ENCODE results near the gene PIANP. TPM values are rescaled to one million over a fixed set of nuclear protein-coding genes. Genes with fewer than 3 reads are reported as not detected.
A peak's percentile ranks its signal among the peaks of the same experiment; 100 is the strongest.
"Not testable (repeated sequence)": the region's sequence is repeated elsewhere in the genome, so short reads cannot be mapped to it uniquely, and the experiment has no call there.

PIANP gene
- total RNA-seq (1 to 10 TPM; 1.3 to 1.9 TPM), total RNA-seq (0 to 0.23 reads per million in 2 donors)

GRCh38 chr12:6700646-6701051 is at the start of gene PIANP:
Gene PIANP, minus strand, starts transcription at chr12:6700815. Its CDS starts 2,754 bp downstream, at chr12:6698061.
- H3K4me3 Mint-ChIP-seq = peak within 1 kb of the TSS; percentile 90
- peak within 1 kb of the TSS; percentile 83 for H3K27ac Mint-ChIP-seq
- peaks cover 52% of the 10 kb centered on the region for H3K27me3 Mint-ChIP-seq
- peak; percentile 29 to 53 (median 33) for DNase-seq
- H3K9me3 ChIP-seq (ENCODE audit: control insufficient read depth, low read length, poor library complexity, severe bottlenecking) = no peaks in the 10 kb centered on the region
- peak; percentile 85 for ATAC-seq
- H3K36me3 Mint-ChIP-seq (ENCODE audit: low read depth) = peaks cover 12% of the 10 kb centered on the region
- peaks cover 33% of the 10 kb centered on the region for H3K4me1 Mint-ChIP-seq

GRCh38 chr12:6748761-6749160 is 48.1 kb upstream of the PIANP start:
- ATAC-seq = no peak
- H3K36me3 Mint-ChIP-seq (ENCODE audit: low read depth) = peaks cover 12% of the 10 kb centered on the region
- DNase-seq = no peak
- H3K4me3 Mint-ChIP-seq = no peak overlapping the region
- no peaks in the 10 kb centered on the region for H3K9me3 ChIP-seq (ENCODE audit: control insufficient read depth, low read length, poor library complexity, severe bottlenecking)
- peaks cover 32% of the 10 kb centered on the region for H3K4me1 Mint-ChIP-seq
- H3K27me3 Mint-ChIP-seq = no peaks in the 10 kb centered on the region
- H3K27ac Mint-ChIP-seq = peak overlapping the region; percentile 63

GRCh38 chr12:6747216-6747615 is 46.6 kb upstream of the PIANP start:
- no peaks in the 10 kb centered on the region for H3K27me3 Mint-ChIP-seq
- ATAC-seq = no peak
- H3K27ac Mint-ChIP-seq = peak overlapping the region; percentile 63
- peaks cover 19% of the 10 kb centered on the region for H3K4me1 Mint-ChIP-seq
- no peaks in the 10 kb centered on the region for H3K9me3 ChIP-seq (ENCODE audit: control insufficient read depth, low read length, poor library complexity, severe bottlenecking)
- peaks cover 12% of the 10 kb centered on the region for H3K36me3 Mint-ChIP-seq (ENCODE audit: low read depth)
- DNase-seq = no peak
- H3K4me3 Mint-ChIP-seq = no peak overlapping the region

DNA sequence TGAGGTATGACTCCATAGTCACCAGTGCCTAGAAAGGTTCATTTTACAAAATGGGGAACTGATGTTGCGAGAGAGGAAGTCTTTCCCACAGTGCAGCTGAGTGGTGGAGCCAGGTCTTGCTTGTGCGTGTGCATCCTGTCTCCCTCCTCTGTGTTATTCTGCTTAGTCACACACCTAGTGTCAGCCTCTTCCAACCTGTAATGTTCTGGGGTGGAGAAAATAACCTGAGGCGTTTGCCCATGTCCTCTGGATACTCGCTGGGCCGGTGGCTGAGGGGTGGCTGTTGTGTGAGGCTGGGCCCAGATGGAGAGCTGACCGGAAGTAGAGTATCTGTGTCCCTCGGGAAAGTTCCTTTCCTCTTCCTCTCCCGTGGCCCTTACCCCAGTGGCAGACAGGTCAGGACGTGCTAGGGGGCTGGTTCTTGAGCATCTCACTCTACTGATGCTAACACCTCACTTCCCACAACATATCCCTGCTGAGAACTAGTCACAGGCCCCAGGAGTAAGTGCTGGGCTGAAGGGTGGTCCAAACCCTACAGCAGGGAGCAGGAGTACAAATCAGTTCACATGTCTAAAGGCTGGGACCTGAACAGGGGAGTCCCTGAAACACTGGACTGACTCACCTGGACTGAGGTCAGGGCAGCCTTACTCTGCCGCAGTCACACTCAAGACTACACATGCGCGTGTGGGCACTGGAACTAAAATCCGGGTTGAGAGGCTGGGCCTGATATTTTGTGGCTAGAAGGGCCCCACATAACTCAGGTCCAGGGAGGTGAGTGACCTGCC is 45.3 kb upstream of the PIANP start:
- H3K9me3 ChIP-seq (ENCODE audit: control insufficient read depth, low read length, poor library complexity, severe bottlenecking) = no peaks in the 10 kb centered on the region
- H3K4me3 Mint-ChIP-seq = no peak overlapping the region
- no peaks in the 10 kb centered on the region for H3K27me3 Mint-ChIP-seq
- peak overlapping the region; percentile 94 for H3K27ac Mint-ChIP-seq
- H3K36me3 Mint-ChIP-seq (ENCODE audit: low read depth) = peaks cover 12% of the 10 kb centered on the region
- DNase-seq (no peak), ATAC-seq (peak; percentile 85)
- H3K4me1 Mint-ChIP-seq = peaks cover 13% of the 10 kb centered on the region

GRCh38 chr12:6743300-6743699 is 42.7 kb upstream of the PIANP start:
- H3K27ac Mint-ChIP-seq, ATAC-seq: not testable (repeated sequence)
- H3K4me1 Mint-ChIP-seq = peaks cover 11% of the 10 kb centered on the region

GRCh38 chr12:6742834-6743233 is 42.2 kb upstream of the PIANP start:
- H3K4me3 Mint-ChIP-seq = no peak overlapping the region
- DNase-seq = no peak
- H3K27ac Mint-ChIP-seq = no peak overlapping the region
- H3K36me3 Mint-ChIP-seq (ENCODE audit: low read depth) = peaks cover 4% of the 10 kb centered on the region
- no peak for ATAC-seq
- no peaks in the 10 kb centered on the region for H3K27me3 Mint-ChIP-seq
- no peaks in the 10 kb centered on the region for H3K9me3 ChIP-seq (ENCODE audit: control insufficient read depth, low read length, poor library complexity, severe bottlenecking)
- H3K4me1 Mint-ChIP-seq = peaks cover 11% of the 10 kb centered on the region

More at GRCh38 chr12:6743300-6743699, 42.7 kb upstream of the PIANP start:
- not testable (repeated sequence) for H3K36me3 Mint-ChIP-seq (ENCODE audit: low read depth); H3K9me3 ChIP-seq (ENCODE audit: control insufficient read depth, low read length, poor library complexity, severe bottlenecking); DNase-seq; H3K4me3 Mint-ChIP-seq; H3K27me3 Mint-ChIP-seq

GRCh38 chr12:6742080-6742479 is 41.5 kb upstream of the PIANP start:
- peak overlapping the region; percentile 34 for H3K4me3 Mint-ChIP-seq
- not testable (repeated sequence) for H3K9me3 ChIP-seq (ENCODE audit: control insufficient read depth, low read length, poor library complexity, severe bottlenecking); H3K27me3 Mint-ChIP-seq; ATAC-seq; DNase-seq; H3K4me1 Mint-ChIP-seq; H3K27ac Mint-ChIP-seq; H3K36me3 Mint-ChIP-seq (ENCODE audit: low read depth)

DNA sequence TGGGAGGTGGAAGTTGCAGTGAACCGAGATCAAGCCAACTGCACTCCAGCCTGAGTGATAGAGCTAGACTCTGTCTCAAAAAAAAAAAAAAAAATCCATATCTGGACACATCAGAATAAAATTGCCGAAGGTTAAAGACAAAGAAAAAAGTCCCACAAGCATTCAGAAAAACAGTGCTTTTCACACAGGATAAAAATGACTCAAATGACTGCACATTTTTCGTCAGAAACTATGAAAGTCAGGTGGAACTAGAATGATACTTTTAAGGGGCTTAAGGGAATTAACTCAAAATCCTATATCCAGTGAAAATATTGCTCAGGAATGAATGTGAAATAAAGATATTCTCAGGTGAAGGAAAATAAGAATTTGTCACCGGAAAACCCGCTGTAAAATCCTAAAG is 36.1 kb upstream of the PIANP start:
- H3K27me3 Mint-ChIP-seq = no peaks in the 10 kb centered on the region
- no peak overlapping the region for H3K4me3 Mint-ChIP-seq
- ATAC-seq (no peak), DNase-seq (no peak)
- H3K36me3 Mint-ChIP-seq (ENCODE audit: low read depth) = no peaks in the 10 kb centered on the region
- no peaks in the 10 kb centered on the region for H3K9me3 ChIP-seq (ENCODE audit: control insufficient read depth, low read length, poor library complexity, severe bottlenecking)
- no peak overlapping the region for H3K27ac Mint-ChIP-seq
- peaks cover 4% of the 10 kb centered on the region for H3K4me1 Mint-ChIP-seq

GRCh38 chr12:6735448-6736191 is 35.0 kb upstream of the PIANP start:
- DNase-seq = no peak
- Mint-ChIP-seq H3K27me3 (no peaks in the 10 kb centered on the region), H3K36me3 (ENCODE audit: low read depth) (peaks cover 5% of the 10 kb centered on the region), H3K4me1 (peaks cover 4% of the 10 kb centered on the region), H3K4me3 (no peak overlapping the region), H3K27ac (no peak overlapping the region)
- H3K9me3 ChIP-seq (ENCODE audit: control insufficient read depth, low read length, poor library complexity, severe bottlenecking) = no peaks in the 10 kb centered on the region
- peak; percentile 58 for ATAC-seq

DNA sequence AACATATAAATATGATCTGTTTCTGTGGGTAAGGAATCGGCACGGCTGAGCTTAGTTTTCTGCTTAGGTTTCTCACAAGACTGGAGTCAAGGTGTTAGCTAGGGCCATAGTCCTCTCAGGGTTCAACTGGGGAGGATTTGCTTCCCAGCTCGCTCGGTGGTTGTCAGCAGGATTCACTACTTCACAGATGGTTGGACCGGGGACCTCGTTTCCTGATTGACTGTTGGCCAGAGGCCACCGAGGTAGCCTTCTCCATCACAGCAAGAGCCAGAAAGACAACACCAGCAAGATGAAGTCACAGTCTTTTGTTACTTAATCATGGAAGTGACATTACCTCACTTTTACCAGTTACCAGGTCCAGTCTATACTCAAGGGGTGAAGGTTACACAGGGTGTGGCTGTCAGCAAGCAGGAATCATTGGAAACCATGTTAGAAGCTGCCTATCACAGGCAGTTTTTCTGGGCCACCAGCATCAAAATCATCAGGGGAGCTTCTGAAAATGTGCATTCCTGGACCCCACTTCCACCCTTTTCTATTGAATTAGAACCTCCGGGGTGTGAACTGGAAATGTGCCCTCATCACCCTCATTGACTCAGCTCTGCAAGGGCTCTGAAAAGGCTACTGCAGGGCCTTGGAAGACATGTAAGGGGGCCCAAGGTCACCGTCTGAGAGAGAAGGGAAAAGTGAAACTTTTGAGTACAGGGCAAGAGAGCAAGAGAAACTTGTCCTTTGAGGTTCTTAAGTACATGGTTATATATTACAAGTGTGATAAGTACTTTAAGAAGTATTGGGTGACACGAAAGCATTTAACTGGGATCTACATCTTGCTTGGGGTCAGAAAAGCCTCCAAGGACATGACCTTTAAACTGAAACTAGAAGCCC is 34.1 kb upstream of the PIANP start:
- Mint-ChIP-seq H3K4me1 (peaks cover 4% of the 10 kb centered on the region), H3K27me3 (no peaks in the 10 kb centered on the region), H3K4me3 (no peak overlapping the region), H3K36me3 (ENCODE audit: low read depth) (peaks cover 5% of the 10 kb centered on the region), H3K27ac (no peak overlapping the region)
- H3K9me3 ChIP-seq (ENCODE audit: control insufficient read depth, low read length, poor library complexity, severe bottlenecking) = no peaks in the 10 kb centered on the region
- no peak for DNase-seq
- ATAC-seq = no peak

DNA sequence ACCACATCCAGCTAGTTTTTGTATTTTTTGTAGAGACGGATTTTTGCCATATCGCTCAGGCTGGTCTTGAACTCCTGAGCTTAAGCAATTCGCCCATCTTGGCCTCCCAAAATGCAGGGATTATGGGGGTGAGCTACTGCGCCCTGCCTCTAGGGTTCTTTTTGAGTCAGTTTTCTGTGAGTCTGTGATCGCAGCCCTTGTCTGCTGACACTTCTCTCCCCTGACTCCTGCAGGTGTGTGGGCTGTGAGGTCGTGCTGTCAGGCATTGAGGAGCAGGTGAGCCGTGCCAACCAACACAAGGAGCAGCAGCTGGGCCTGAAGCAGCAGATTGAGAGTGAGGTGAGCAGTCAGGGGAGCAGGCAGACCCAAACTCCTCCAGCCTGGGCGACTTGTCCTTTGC is 29.6 kb upstream of the PIANP start:
- DNase-seq = no peak
- Mint-ChIP-seq H3K4me3 (no peak overlapping the region), H3K4me1 (peaks cover 11% of the 10 kb centered on the region), H3K36me3 (ENCODE audit: low read depth) (peaks cover 5% of the 10 kb centered on the region), H3K27me3 (no peaks in the 10 kb centered on the region), H3K27ac (peak overlapping the region; percentile 87)
- no peak for ATAC-seq
- H3K9me3 ChIP-seq (ENCODE audit: control insufficient read depth, low read length, poor library complexity, severe bottlenecking) = no peaks in the 10 kb centered on the region

DNA sequence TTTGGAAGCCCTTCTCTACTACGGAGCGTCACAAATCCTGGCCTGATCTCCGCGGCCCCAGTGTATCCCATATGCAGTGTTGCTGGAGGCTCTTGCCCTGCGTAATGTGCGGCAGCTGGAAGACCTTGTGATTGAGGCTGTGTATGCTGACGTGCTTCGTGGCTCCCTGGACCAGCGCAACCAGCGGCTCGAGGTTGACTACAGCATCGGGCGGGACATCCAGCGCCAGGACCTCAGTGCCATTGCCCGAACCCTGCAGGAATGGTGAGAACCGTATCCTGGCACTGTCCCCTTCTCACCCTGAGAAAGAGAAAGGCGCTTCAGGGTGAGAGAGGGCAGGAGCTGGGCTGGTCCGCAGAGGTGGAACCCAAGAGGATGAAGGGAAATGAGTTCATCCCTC is 28.6 kb upstream of the PIANP start:
- peaks cover 5% of the 10 kb centered on the region for H3K36me3 Mint-ChIP-seq (ENCODE audit: low read depth)
- no peak overlapping the region for H3K4me3 Mint-ChIP-seq
- no peak for ATAC-seq
- H3K27me3 Mint-ChIP-seq = no peaks in the 10 kb centered on the region
- H3K4me1 Mint-ChIP-seq = peaks cover 15% of the 10 kb centered on the region
- no peak overlapping the region for H3K27ac Mint-ChIP-seq
- no peak for DNase-seq
- no peaks in the 10 kb centered on the region for H3K9me3 ChIP-seq (ENCODE audit: control insufficient read depth, low read length, poor library complexity, severe bottlenecking)

DNA sequence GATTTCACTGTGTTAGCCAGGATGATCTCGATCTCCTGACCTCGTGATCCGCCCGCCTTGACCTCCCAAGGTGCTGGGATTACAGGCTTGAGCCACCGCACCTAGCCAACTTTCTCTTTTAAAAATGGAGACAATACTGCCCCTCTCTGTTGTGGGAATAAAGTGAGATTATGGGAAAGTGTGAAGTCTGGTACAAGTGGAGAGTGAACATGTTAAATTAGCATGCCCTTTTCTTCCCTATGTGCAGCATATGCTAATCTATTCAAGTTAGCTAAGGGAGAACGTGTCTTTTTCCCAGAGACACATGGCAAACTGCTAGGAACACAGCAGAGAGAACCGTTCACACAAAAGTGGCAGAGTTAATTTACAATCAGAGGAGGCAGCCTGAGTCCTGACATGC is 24.7 kb upstream of the PIANP start:
- Mint-ChIP-seq H3K36me3 (ENCODE audit: low read depth) (no peaks in the 10 kb centered on the region), H3K4me1 (peaks cover 25% of the 10 kb centered on the region), H3K27me3 (no peaks in the 10 kb centered on the region), H3K27ac (peak overlapping the region; percentile 94), H3K4me3 (peak overlapping the region; percentile 41)
- DNase-seq = no peak
- no peaks in the 10 kb centered on the region for H3K9me3 ChIP-seq (ENCODE audit: control insufficient read depth, low read length, poor library complexity, severe bottlenecking)
- no peak for ATAC-seq
